ENCODE measurements around the gene NSD1. TPM values are rescaled to one million over a fixed set of nuclear protein-coding genes. Genes with fewer than 3 reads are reported as not detected.

The NSD1 gene
- total and polyA plus RNA-seq, 2 donors (not counting 1 experiment from before 2014, with no cell fraction given), result 19.3 to 52.8 TPM

DNA sequence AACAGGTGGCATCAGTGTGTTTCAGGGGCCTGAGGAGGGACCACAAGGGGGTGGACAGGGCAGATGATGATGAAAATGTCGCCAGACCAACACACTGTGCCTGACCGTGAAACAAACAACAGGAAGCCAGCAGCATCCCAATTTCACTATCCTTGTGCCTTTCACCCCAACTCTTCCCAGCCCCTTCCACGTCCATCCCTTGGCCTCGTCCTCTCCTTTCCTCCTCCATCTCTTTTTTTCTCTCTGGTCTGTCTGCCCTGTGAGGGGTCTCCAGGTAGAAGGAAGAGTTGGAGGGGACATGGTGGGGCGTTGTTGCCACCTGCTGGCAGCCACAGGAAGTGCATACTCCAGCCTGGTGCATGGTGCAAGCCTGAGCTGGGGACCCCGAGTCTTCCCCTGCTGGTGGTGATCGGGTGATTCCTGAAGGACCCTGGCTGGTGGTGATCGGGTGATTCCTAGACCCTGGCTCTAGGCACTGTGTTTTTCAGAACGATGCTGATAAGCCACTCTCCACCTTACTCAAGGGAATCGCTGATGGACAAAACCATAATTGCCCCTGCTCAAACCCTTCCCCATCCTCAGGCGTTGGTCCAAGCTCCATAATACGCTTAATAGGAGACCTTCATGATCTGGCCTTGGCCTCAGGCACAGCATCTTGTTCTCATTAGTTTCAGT lies 21.7 kb upstream of the NSD1 start:
- peak; percentile 13 to 44 for DNase-seq (ENCODE audit: low read depth in 2 of 2)
- Histone ChIP-seq H3K36me3 (ENCODE audit: control insufficient read depth, insufficient read depth, low read length) (no peaks in the 10 kb centered on the region), H2AFZ (ENCODE audit: low read length) (peak overlapping the region; percentile 49), H3K79me2 (ENCODE audit: control insufficient read depth, insufficient read depth, low read length) (no peaks in the 10 kb centered on the region), H3K4me3 (replicated peaks in 1 of 4; ENCODE audit: control extremely low read depth in 1 of 4, insufficient read depth in 1 of 4, low read depth in 3 of 4, low read length in 4 of 4) (no peak overlapping the region), H3K9ac (ENCODE audit: insufficient read depth, low read length) (no peak overlapping the region), H3K9me3 (ENCODE audit: control insufficient read depth, insufficient read depth, low read depth, low read length) (no peaks in the 10 kb centered on the region), H3K4me1 (ENCODE audit: control insufficient read depth, extremely low read depth, insufficient read depth, low read length) (peaks cover 2% of the 10 kb centered on the region), H4K20me1 (ENCODE audit: control insufficient read depth, extremely low read depth, insufficient read depth, low read length) (no peaks in the 10 kb centered on the region), H3K27me3 (ENCODE audit: control insufficient read depth, insufficient read depth, low read length) (no peaks in the 10 kb centered on the region), H3K27ac (ENCODE audit: insufficient read depth, low read length) (no peak overlapping the region), H3K4me2 (ENCODE audit: extremely low read depth, insufficient read depth, low read length) (peak overlapping the region; percentile 51)
- TF ChIP-seq, protein P1, sequence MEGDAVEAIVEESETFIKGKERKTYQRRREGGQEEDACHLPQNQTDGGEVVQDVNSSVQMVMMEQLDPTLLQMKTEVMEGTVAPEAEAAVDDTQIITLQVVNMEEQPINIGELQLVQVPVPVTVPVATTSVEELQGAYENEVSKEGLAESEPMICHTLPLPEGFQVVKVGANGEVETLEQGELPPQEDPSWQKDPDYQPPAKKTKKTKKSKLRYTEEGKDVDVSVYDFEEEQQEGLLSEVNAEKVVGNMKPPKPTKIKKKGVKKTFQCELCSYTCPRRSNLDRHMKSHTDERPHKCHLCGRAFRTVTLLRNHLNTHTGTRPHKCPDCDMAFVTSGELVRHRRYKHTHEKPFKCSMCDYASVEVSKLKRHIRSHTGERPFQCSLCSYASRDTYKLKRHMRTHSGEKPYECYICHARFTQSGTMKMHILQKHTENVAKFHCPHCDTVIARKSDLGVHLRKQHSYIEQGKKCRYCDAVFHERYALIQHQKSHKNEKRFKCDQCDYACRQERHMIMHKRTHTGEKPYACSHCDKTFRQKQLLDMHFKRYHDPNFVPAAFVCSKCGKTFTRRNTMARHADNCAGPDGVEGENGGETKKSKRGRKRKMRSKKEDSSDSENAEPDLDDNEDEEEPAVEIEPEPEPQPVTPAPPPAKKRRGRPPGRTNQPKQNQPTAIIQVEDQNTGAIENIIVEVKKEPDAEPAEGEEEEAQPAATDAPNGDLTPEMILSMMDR (conservative IDR thresholded peaks at IDR 0.05 in 1 of 2, IDR thresholded peaks at IDR 0.05 in 1 of 2; ENCODE audit: low read depth in 1 of 2, low read length in 2 of 2), result peak; percentile 91 to 94
- no peak for TF ChIP-seq EZH2 (IDR thresholded peaks at IDR 0.05; ENCODE audit: low read length, missing control alignments)

DNA sequence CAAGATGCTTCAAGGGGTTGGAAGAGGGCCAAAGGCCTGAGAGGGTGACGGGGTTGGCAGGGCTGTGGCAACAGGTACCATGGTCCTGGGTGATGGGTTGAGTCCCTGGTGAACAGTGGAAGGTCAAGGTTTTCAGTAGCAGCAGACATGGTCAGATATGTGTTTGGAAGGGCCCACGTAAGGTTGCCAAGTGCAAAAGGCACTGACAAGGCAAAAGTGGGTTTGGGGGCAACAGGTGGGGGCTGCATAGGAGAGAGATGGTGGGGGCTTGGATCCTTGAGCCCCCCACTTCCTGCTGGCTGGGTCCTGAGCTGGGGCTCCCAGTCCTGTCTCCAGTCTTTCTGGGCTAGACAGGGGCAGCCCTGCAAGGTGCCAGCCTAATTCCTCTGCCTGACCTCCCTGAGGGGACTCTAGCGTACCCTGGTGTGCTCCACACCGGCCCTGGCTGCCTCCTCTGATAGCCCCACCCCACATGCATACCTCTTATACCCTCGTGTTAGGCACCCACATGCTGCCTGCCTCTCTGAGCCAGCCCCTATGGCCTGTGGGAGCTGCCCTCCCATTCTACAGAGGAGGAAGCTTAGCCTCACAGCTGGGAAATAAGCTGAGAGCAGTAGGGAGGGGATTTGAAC lies 20.9 kb upstream of the NSD1 start:
- Histone ChIP-seq H3K4me2 (ENCODE audit: extremely low read depth, insufficient read depth, low read length) (no peak overlapping the region), H3K4me3 (replicated peaks in 1 of 4; ENCODE audit: control extremely low read depth in 1 of 4, insufficient read depth in 1 of 4, low read depth in 3 of 4, low read length in 4 of 4) (no peak overlapping the region), H3K4me1 (ENCODE audit: control insufficient read depth, extremely low read depth, insufficient read depth, low read length) (peaks cover 2% of the 10 kb centered on the region), H3K9ac (ENCODE audit: insufficient read depth, low read length) (no peak overlapping the region), H3K27me3 (ENCODE audit: control insufficient read depth, insufficient read depth, low read length) (no peaks in the 10 kb centered on the region), H3K27ac (ENCODE audit: insufficient read depth, low read length) (no peak overlapping the region), H3K9me3 (ENCODE audit: control insufficient read depth, insufficient read depth, low read depth, low read length) (no peaks in the 10 kb centered on the region), H3K36me3 (ENCODE audit: control insufficient read depth, insufficient read depth, low read length) (no peaks in the 10 kb centered on the region), H2AFZ (ENCODE audit: low read length) (no peak overlapping the region), H3K79me2 (ENCODE audit: control insufficient read depth, insufficient read depth, low read length) (no peaks in the 10 kb centered on the region), H4K20me1 (ENCODE audit: control insufficient read depth, extremely low read depth, insufficient read depth, low read length) (no peaks in the 10 kb centered on the region)
- TF ChIP-seq EZH2 (IDR thresholded peaks at IDR 0.05; ENCODE audit: low read length, missing control alignments), result no peak
- TF ChIP-seq, protein P1 (conservative IDR thresholded peaks at IDR 0.05 in 1 of 2, IDR thresholded peaks at IDR 0.05 in 1 of 2; ENCODE audit: low read depth in 1 of 2, low read length in 2 of 2), result no peak
- DNase-seq (ENCODE audit: low read depth in 2 of 2), result no peak

GRCh38 chr5:177113566-177114424 lies 19.8 kb upstream of the NSD1 start:
- H3K79me2 ChIP-seq (ENCODE audit: control insufficient read depth, insufficient read depth, low read length), result no peaks in the 10 kb centered on the region
- no peaks in the 10 kb centered on the region for H3K9me3 ChIP-seq (ENCODE audit: control insufficient read depth, insufficient read depth, low read depth, low read length)
- H3K4me1 ChIP-seq (ENCODE audit: control insufficient read depth, extremely low read depth, insufficient read depth, low read length), result peaks cover 2% of the 10 kb centered on the region
- H3K27ac ChIP-seq (ENCODE audit: insufficient read depth, low read length), result no peak overlapping the region
- no peak overlapping the region for H3K4me2 ChIP-seq (ENCODE audit: extremely low read depth, insufficient read depth, low read length)
- no peaks in the 10 kb centered on the region for H3K27me3 ChIP-seq (ENCODE audit: control insufficient read depth, insufficient read depth, low read length)
- no peak overlapping the region for H3K4me3 ChIP-seq (replicated peaks in 1 of 4; ENCODE audit: control extremely low read depth in 1 of 4, insufficient read depth in 1 of 4, low read depth in 3 of 4, low read length in 4 of 4)
- TF ChIP-seq, protein P1 (conservative IDR thresholded peaks at IDR 0.05 in 1 of 2, IDR thresholded peaks at IDR 0.05 in 1 of 2; ENCODE audit: low read depth in 1 of 2, low read length in 2 of 2), result peak; percentile 100
- TF ChIP-seq EZH2 (IDR thresholded peaks at IDR 0.05; ENCODE audit: low read length, missing control alignments), result no peak
- H3K9ac ChIP-seq (ENCODE audit: insufficient read depth, low read length), result no peak overlapping the region
- no peaks in the 10 kb centered on the region for H3K36me3 ChIP-seq (ENCODE audit: control insufficient read depth, insufficient read depth, low read length)
- peak overlapping the region; percentile 3 for H2AFZ ChIP-seq (ENCODE audit: low read length)
- no peaks in the 10 kb centered on the region for H4K20me1 ChIP-seq (ENCODE audit: control insufficient read depth, extremely low read depth, insufficient read depth, low read length)
- DNase-seq (ENCODE audit: low read depth in 2 of 2), result peak; percentile 46 to 77

Measured in fibroblast of lung (primary cell).